ENCODE measurements around the gene CAMKK2.
"Not testable (repeated sequence)": the region's sequence is repeated elsewhere in the genome, so short reads cannot be mapped to it uniquely, and the experiment has no call there.

The CAMKK2 gene

DNA sequence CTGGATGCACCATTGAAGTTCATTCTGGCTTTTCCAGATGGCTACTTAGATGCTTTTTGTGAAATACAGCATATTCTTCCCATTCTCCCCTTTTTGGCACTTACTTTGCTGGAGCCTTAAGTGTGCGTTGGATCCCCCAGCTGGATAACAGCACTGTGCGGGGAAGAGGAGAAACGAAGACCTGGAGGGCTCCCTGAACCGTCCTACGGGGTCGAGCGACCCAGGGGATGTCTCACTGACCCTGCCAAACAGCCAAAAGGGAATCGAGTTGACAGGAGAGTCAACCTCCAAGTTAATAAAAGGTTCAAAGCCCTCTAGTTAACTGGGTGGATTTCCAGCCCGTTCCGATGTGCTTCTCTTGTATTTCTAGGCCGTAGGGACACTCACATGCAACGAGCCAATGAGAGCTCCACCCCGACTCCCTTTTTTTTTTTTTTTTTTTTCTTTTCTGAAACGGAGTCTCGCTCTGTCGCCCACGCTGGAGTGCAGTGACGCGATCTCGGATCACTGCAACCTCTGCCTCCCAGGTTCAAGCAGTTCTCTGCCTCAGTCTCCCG is 1.0 kb upstream of the CAMKK2 start:
- DNase-seq = peak; percentile 38

DNA sequence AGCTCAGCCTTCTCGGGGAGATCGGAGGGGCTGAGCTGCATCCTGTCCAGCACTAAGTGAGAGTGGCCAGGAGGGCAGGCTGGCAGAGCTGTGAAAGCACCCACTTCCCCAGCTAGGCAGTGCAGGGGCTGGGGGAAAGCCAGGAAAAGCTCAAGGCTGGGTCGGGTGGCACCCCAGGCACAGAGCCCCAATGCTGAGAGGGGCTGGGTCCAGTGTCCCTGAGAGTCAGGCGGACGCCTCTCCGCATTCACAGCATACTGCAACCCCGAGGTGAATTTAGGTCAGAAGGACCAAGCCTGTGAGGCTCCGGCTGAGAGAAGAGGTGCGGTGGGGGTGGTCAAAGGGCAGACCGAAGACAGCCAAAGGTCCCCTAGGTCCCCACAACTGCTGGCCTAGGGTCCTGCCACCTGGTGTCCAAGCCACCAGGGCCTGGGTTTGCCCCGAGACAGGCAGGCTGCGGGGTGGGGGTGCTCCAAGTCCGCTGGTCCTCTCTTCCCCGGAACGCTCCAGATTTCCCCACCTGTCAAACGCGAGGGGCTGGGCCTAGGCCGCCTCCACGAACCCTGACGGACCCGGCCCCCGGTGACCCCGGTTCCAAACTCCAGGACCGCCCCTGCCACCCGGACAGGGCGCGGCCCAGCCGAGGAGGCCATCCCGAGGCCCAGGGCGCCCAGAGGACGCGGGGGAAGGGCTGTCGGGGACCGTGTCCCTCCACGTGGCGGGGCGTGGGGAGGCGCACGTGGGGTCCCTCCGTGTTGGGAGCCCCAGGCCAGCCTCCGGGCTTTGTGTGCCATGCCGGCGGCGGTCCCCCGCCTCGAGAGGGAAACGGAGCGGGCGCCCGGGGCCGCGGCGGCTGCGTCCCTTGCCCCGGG is 527 bp downstream of the CAMKK2 start:
- DNase-seq = no peak

DNA sequence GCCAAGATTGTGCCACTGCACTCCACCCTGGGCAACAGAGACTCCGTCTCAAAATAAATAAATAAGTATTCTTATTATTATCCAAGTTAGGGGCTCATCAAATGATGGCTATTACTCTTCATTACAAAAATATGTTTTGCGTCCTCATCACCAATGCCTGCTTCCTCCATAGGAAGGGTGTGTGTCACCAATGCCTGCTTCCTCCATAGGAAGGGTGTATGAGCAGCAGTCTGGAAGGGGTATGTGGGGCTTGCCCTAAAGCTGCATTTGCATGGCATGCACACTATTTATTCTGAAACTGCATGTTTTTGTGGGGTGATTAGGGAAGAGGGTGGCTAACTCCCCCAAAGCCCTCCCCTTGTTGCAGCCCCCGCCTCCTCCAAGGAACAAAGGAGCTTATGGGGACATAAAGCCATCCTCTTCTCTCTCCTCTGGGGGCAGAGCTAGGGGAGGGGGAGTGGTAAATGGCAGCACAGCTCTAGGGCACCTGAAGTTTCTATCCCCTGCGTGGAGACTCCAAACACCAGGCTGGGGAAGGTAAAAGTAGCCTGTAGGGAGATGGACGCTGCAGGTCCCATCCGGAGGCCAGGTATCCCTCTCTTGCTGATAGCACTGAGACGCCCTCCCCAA is 1.3 kb downstream of the CAMKK2 start:
- DNase-seq = no peak

DNA sequence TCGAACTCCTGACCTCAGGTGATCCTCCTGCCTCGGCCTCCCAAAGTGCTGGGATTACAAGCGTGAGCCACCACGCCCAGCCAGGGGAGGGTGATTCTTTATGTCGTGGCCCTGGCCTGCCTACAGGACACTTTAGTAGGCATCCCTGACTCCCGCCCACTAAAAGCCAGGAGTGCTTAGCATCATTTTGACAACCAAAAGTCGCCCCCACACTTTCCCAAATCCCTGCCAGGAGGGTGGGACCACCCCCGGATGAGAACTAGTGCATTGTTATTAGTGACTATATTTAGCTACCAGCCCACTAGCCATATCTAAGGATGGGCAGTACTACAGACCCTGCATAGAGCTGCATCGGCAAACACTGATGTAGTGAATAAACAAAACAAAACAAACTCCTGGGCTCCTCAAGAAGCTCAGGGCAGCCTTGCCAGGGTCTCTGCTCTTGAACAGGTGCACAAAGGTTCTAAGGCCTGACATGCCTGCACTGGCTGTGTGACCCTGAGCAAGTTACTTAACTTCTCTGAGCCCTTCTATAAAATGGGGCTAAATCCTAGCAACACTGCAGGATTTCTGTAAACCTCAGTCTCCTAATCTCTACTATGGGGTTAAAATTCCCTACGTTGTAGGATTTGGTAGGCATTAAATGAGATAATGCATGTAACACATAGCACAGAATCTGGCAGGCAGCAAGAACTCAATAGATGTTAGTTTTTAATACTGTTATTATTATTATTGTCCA is 2.2 kb downstream of the CAMKK2 start:
- no peak for DNase-seq

DNA sequence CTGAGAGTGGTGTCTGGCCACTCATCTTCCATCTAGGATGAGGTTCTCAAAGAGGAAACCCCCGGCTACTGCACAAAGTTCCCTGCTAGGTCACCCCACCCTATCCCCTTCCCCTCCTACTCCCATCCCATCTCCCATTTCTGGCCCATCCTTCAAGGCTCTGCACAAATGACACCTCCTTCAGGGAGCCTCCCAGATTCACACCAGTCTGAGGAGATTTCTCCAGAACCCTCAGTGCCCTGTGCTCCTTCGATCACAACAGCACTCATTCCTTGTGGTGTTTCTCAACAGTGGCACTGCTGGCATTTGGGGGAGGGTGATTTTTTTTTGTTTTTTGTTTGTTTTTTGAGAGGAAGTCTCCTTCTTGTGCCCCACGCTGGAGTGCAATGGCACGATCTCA is 2.9 kb downstream of the CAMKK2 start:
- DNase-seq = no peak

DNA sequence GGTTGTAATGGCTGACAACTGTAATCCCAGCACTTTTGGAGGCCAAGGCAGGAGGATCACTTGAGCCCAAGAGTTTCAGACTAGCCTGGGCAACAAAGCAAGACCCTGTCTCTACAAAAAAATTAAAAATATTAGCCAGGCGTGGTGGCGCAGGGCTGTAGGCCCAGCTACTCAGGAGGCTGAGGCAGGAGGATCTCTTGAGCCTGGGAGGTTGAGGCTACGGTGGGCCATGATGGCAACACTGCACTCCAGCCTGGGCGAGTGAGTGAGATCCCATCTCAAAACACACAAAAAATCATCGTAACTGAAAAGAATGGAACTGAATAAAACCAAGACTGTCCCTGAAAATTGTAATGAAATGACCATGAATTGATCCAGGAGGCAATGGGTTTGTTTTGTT is 6.1 kb downstream of the CAMKK2 start:
- no peak for DNase-seq

DNA sequence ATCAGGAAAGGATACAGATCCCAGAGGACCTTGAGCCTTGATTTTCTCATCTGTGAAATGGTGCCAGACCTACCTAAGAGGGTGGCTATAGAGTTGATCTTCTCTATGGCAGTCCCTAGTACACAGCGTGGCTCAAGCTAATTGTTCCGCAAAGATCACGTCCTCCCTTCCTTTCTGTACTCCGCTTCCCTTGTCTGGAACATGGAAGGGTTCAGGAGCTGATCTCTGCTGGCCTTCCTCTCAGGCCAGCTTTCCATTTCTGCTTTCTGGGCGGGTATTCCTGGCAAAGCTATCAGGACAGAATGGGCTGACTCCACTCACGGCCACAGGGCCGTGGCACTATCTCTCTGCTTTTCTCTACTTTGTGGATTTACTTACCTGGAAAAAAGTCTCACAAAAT is 6.5 kb downstream of the CAMKK2 start:
- no peak for DNase-seq

DNA sequence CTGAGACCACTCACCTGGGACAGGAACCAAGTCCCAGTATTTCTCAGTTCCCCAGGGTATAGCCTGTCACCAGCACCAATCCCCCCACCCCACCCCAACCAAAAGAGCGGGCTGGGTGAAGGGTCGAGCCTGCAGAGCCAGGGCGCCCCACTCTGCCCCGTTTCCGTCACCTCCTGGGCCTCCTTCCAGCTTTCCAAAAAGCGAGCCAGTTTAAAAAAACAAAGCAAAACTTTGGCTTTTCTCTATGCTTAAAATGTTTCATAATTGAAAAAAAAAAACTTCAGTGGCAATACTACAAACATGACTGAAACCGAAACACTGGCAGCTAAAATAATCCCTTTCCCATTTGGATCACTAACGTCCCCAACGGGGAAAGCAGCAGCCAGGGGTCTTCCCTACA is 7.5 kb downstream of the CAMKK2 start:
- DNase-seq = no peak

DNA sequence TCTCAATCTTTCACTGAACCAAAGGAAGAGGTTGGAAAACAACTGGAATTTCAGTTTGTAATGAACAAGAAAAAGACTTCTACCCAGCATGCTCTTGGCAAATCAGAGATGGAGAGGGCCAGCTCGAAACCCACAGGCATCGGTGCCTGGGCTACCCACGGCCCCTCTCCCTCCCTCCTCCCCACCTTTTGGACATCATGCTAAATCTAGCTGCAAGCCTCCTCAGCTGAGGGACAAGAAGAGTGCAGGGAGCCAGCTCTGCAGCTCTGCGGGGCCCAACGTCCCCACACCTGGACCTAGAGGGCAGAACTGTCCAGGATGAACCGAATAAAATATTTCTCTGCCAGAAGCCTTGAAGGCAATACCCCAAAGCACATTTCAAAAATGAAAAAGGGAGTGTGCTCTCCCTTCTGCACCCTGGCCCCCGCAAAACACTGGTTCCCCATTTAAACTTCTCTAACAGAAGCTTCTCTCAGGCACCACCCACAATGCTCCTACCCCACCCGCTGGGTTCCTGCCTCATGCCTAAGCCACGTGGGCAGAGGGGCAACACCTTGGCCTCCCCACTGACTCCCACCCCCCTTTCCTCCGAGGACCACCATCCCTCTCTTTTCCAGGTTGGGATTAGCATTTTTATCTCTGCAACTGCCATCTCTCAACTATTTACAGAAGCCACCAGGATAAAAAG is 8.2 kb downstream of the CAMKK2 start:
- no peak for DNase-seq

DNA sequence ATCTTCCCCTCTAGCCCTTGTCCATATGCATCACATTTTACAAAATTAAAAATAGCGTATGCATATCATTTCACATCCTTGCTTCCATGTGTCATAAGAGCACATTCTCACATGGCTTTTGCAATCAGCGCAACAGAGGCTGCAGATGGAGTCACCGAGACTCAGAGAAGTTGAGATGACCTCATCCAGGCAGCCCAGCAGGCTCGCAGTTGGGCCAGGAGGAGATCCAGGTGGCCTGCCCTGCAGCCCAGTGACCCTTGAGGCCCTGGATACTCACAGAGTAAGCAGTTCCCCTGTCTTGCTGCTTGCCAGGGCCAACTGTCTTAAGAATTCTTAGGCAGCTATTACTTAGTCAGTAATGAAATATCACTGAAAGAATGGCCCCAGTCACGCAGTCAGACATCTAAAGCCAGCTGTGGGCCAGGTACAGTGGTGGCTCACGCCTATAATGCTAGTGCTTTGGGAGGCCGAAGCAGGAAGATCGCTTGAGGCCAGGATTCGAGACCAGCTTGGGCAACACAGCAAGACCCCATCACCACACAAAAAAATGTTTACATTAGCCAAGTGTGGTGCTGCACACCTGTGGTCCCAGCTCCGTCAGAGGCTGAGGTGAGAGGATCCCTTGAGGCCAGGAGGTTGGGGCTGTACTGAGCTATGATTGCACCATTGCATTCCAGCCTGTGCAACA is 9.1 kb downstream of the CAMKK2 start:
- DNase-seq = no peak

DNA sequence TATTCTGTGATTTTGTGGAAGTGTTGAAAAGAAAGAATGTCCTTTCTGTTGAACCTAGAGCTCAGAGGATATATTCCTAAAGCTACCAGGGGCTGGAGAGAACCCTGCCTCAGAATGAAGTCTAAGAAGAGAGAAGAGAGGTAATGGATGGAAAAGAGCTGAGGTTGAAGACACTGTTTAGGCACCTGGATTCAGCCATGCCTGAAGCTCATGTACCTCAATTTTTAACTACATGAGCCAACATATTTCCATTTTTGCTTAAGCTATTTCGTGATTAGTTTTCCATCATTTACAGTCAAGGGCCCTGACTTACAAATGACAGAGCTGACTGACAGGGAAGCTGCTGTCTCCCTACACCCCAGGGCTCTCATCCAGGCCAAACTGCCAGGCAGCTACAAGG is 10.7 kb downstream of the CAMKK2 start:
- no peak for DNase-seq

DNA sequence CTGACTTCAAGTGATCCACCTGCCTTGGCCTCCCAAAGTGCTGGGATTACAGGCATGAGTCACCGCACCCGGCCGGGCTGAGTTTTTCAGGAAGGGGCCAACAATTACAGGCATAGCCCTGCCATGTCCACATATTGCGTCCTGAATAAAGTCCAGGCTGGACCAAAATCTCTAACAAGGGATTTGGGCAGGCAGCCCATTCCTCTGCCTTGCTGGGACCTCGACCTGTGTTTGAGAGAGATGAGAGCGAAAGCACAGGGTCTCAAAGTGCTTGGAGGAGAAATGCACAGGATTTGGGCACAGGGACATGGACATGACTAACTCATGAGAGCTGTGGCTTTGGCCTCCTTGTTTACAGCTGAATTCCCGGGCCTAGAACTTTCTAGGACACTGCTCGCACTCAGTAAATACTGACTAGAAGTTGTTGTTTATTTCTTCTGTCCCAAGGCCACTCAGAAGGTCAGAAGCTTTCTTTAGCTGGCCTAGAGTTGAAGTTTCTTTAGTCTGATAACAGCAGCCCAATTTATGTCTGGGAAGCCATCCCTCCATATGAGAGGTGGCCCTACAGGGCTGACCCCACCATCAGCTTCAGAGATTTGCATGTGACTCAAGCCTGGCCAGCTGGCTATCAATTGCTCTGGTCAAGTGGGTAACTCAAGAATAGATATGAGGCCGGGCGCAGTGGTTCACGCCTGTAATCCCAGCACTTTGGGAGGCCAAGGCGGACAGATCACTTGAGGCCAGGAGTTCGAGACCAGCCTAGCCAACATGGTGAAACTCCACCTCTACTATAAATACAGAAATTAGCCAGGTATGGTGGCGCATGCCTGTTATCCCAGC is 11.7 kb downstream of the CAMKK2 start:
- DNase-seq = no peak

DNA sequence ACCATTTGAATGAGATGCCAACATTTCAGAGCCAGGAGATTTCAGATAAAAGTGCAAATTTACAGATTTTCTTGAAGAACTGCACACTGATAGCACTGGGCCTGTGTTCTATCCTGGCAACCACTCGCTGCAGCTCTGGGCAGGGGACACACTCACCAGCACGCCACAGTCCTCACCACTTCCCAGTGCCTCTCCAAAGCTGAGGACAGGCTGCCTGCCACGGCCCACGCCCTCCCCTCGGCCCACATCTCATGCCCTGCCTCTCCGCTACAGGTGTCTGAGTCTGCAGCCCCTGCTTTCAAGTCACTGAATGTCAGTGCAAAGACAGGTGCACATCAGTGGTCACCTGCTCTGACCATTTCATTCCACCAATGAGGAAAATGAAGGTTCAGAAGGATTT is 12.7 kb downstream of the CAMKK2 start:
- DNase-seq = no peak

DNA sequence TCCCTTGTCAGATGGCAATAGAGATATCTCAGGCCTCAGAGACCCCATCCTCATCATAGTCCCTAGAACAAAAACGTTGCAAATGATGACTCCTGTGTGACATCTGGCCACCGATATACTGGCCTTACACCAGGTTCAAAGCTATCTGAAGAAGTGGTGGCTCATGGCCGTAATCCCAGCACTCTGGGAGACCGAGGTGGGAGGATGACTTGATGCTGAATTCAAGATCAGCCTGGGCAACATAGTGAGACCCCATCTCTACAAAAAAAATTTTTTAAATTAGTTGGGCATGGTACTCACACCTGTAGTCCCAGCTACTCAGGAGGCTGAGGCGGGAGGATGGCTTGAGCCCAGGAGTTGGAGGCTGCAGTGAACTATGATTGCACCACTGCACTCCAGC is 13.1 kb downstream of the CAMKK2 start:
- DNase-seq = no peak

DNA sequence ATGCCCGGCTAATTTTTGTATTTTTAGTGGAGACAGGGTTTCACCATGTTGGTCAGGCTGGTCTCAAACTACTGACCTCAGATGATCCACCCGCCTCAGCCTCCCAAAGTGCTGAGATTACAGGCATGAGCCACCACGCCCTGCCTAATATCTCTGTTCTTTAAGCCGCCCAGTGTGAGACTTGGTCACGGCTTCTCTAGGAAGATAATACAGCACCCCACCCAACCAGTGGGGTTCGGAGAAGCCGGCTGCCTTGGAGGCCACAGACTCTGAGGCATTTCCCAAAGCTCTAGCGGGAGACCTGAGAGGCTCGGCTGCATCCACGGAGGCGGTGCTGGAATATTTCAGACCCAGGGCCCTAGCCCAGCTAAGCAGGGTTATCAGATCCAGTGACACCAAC is 13.6 kb downstream of the CAMKK2 start:
- not testable (repeated sequence) for DNase-seq

DNA sequence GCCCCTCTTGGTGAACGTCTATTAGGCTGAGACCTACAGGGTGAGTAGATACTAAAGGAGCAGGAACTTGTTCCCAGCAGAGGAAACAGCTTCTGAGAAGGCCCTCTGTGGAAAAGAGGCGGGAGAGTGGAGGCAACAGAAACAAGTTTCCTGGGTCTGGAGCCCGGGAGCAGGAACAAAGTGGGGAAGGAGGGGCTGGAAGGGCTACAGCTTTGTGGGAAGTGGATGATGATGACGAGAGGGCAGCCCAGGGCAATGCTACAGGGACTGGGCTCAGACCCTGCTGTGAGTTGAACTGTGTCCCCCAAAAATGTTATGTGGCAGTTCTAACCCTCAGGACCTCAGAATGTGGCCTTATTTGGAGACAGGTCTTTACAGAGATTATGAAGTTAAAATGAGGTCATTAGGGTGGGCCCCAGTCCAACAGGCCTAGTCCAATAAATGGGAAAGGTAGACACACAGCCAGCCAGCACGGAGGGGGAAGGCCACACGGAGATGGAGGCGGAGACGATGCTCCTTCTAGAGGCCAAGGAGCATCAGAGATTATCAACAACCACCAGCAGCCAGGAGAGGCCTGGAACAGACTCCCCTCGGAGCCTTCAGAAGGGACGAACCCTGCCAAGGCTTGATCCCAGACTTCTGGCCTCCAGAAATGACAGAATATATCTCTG is 14.3 kb downstream of the CAMKK2 start:
- DNase-seq = no peak

DNA sequence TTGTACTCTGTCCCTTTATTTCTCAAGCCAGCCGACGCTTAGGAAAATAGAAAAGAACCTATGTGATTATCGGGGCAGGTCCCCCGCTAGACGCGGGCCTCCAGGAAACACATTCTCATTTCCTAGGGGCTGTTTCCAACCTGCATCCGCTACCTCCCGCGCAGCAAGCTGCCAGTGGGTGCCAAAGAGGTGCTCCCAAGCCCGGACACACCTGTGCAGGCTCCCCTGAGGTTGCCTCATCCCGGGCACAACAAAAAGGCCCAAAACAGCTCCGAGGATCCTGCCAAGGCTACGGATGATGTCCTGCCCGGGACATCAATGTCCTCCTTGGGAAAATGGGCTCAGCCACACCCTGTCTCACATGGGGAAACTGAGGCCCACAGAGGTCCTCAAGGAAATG is 15.4 kb downstream of the CAMKK2 start:
- DNase-seq = not testable (repeated sequence)

DNA sequence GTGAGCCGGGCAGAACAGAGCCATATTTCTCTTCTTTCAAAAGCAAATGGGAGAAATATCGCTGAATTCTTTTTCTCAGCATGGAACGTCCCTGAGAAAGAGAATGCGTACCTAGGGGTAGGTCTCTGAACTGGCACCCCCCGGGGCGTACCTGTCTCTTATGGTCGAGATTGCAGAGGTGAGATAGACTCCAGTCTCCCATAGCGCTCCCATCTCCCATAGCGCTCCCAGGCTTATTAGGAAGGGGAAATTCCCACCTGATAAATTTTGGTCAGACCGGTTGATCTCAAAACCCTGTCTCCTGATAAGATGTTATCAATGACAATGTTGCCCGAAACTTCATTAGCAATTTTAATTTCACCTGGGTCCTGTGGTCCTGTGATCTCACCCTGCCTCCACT is 16.0 kb downstream of the CAMKK2 start:
- DNase-seq = not testable (repeated sequence)

DNA sequence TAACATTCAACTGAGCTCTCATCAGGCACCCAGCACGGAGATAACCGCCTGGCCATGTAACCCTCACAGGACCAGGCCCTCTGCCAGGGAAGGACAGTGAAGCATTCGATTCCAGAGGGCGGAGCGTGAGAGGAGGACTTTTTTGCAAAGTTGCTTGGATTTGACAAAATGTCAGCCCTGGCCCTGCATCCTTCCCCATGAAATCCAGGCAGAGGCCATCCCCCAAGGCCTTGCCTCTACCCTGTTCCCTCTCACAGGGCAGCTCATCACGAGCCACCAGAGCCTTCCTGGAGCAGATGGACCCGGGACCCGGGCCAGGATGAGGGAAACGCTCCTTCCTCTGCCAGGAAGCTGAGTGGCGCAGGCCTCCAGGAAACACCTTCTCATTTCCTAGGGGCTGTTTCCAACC is 17.0 kb downstream of the CAMKK2 start:
- DNase-seq = no peak

DNA sequence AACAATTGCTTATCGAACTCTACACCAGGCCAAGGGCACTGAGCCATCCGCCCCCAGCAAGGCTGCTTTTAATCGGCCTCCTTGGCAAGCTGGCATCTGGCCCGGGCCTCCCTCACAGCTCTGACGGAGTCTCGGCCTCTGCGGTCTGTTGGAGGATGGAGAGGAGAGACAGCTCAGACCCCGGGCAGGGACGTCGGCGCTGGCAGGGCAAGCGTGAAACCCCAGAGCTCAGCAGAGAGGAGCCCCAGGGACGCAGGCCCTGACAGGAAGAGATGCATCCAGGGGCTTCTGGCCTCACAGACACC is 17.5 kb downstream of the CAMKK2 start:
- no peak for DNase-seq

All from NCI-H2029 treated with DMSO at 0.1 percent for 48 hours (cell line).